Suprapubic skin (tissue), 4 donors: ENCODE results near the gene CDKL1. TPM values are rescaled to one million over a fixed set of nuclear protein-coding genes. Genes with fewer than 3 reads are reported as not detected.
"Not testable (repeated sequence)": the region's sequence is repeated elsewhere in the genome, so short reads cannot be mapped to it uniquely, and the experiment has no call there.

Experiments used
- DNase-seq, 2 donors: peaks; one replicate each; pipeline ENCODE4 v3.0.0-alpha.2; 2019; ENCODE audit warnings: low spot score in 2 of 2
- H3K27ac ChIP-seq: fragments of 200-600 bp; sonication (generic); one replicate; pipeline ENCODE4 v1.5.1; 2019
- H3K27me3 ChIP-seq: fragments of 200-600 bp; sonication (generic); one replicate; pipeline ENCODE4 v1.5.1; 2019
- H3K36me3 ChIP-seq: fragments of 200-600 bp; sonication (generic); one replicate; pipeline ENCODE4 v1.5.1; 2019
- H3K4me1 ChIP-seq: fragments of 200-600 bp; sonication (generic); one replicate; pipeline ENCODE4 v1.5.1; 2019
- H3K4me3 ChIP-seq: fragments of 200-600 bp; sonication (generic); one replicate; pipeline ENCODE4 v1.5.1; 2019; ENCODE audit warnings: mild to moderate bottlenecking
- H3K9me3 ChIP-seq: fragments of 200-600 bp; sonication (generic); one replicate; pipeline ENCODE4 v1.5.1; 2019
- CTCF ChIP-seq, 2 donors: fragments of 200-600 bp in 1 of 2; fragments of 450-650 bp in 1 of 2; sonication (generic) in 1 of 2; IDR thresholded peaks; one replicate each; pipeline ENCODE4 v1.5.1; 2016 to 2019; ENCODE audit warnings: antibody characterized with exemption in 2 of 2, mild to moderate bottlenecking in 1 of 2, moderate library complexity in 1 of 2
- EP300 ChIP-seq: sonication (generic); formaldehyde crosslinking; IDR thresholded peaks from one replicate; pipeline ENCODE4 v1.6.1; 2017; ENCODE audit warnings: antibody characterized with exemption
- POLR2A ChIP-seq, 2 donors: fragments of 450-650 bp; IDR thresholded peaks; one replicate each; pipeline ENCODE4 v1.6.1; 2017; ENCODE audit warnings: antibody characterized with exemption in 2 of 2, mild to moderate bottlenecking in 2 of 2, moderate library complexity in 2 of 2
- POLR2AphosphoS5 ChIP-seq, 3 donors: sonication (generic); formaldehyde crosslinking; IDR thresholded peaks; one replicate each; pipeline ENCODE4 v1.6.1; 2017; ENCODE audit warnings: antibody characterized with exemption in 3 of 3
- WGBS: methylation state at CpG from one replicate; pipeline ENCODE4 v1.1.5; 2018; 5-methylcytosine and 5-hydroxymethylcytosine counted together
- total RNA-seq, 4 donors: library from RNA; depleted of rRNA; stranded (reverse); fragments of >200 nt; gene quantifications; one replicate each; pipeline ENCODE4 v1.1.0, GENCODE V29; 2016

Gene CDKL1
- total RNA-seq, 4 donors from 2014 or later = 2.4 to 11.9 (median 5.2) TPM

- no peaks in the 10 kb centered on the region for H3K9me3 ChIP-seq
- H3K27me3 ChIP-seq = no peaks in the 10 kb centered on the region
- H3K36me3 ChIP-seq = no peaks in the 10 kb centered on the region
- TF ChIP-seq EP300 (no peak), POLR2AphosphoS5 (IDR thresholded peaks at IDR 0.05) (no peak), CTCF (IDR thresholded peaks at IDR 0.05) (no peak), POLR2A (IDR thresholded peaks at IDR 0.05) (no peak)
- WGBS = 90% methylated on average over 4 of the region's 4 CpGs
- no peak overlapping the region for H3K4me3 ChIP-seq
- peaks cover 31% of the 10 kb centered on the region for H3K4me1 ChIP-seq
- DNase-seq = no peak
- no peak overlapping the region for H3K27ac ChIP-seq
Observed at GRCh38 chr14:50366589-50366988, 30.1 kb downstream of the CDKL1 start.

- H3K36me3 ChIP-seq = no peaks in the 10 kb centered on the region
- WGBS = 79% methylated on average over 3 of the region's 3 CpGs
- no peak overlapping the region for H3K4me3 ChIP-seq
- H3K4me1 ChIP-seq = peaks cover 31% of the 10 kb centered on the region
- H3K27me3 ChIP-seq = no peaks in the 10 kb centered on the region
- no peak for DNase-seq
- no peak overlapping the region for H3K27ac ChIP-seq
- no peaks in the 10 kb centered on the region for H3K9me3 ChIP-seq
- no peak for TF ChIP-seq CTCF (IDR thresholded peaks at IDR 0.05)
- no peak for TF ChIP-seq POLR2A (IDR thresholded peaks at IDR 0.05)
- TF ChIP-seq POLR2AphosphoS5 (IDR thresholded peaks at IDR 0.05) = no peak
- no peak for TF ChIP-seq EP300
Observed at GRCh38 chr14:50366115-50366514, 30.6 kb downstream of the CDKL1 start.

GRCh38 chr14:50365572-50365971 is 31.1 kb downstream of the CDKL1 start:
- H3K27me3 ChIP-seq, H3K9me3 ChIP-seq, H3K27ac ChIP-seq, H3K4me3 ChIP-seq, H3K36me3 ChIP-seq, DNase-seq: not testable (repeated sequence)
- WGBS = 56% methylated on average over 7 of the region's 7 CpGs
- H3K4me1 ChIP-seq = peaks cover 31% of the 10 kb centered on the region

GRCh38 chr14:50364792-50365191 is 31.9 kb downstream of the CDKL1 start:
- TF ChIP-seq POLR2AphosphoS5 (IDR thresholded peaks at IDR 0.05) = no peak
- TF ChIP-seq POLR2A (IDR thresholded peaks at IDR 0.05) = no peak
- TF ChIP-seq CTCF (IDR thresholded peaks at IDR 0.05) = no peak
- no peak for TF ChIP-seq EP300
- Histone ChIP-seq H3K4me1 (peaks cover 31% of the 10 kb centered on the region), H3K4me3 (no peak overlapping the region), H3K9me3 (no peaks in the 10 kb centered on the region), H3K36me3 (no peaks in the 10 kb centered on the region), H3K27ac (no peak overlapping the region), H3K27me3 (no peaks in the 10 kb centered on the region)
- no peak for DNase-seq
- WGBS = 64% methylated on average over 1 of the region's 1 CpG

- no peaks in the 10 kb centered on the region for H3K36me3 ChIP-seq
- TF ChIP-seq POLR2AphosphoS5 (IDR thresholded peaks at IDR 0.05) (no peak), POLR2A (IDR thresholded peaks at IDR 0.05) (no peak), EP300 (no peak), CTCF (IDR thresholded peaks at IDR 0.05) (no peak)
- DNase-seq = no peak
- peaks cover 31% of the 10 kb centered on the region for H3K4me1 ChIP-seq
- peak overlapping the region; percentile 69 for H3K27ac ChIP-seq
- H3K27me3 ChIP-seq = no peaks in the 10 kb centered on the region
- H3K9me3 ChIP-seq = no peaks in the 10 kb centered on the region
- peak overlapping the region; percentile 26 for H3K4me3 ChIP-seq
- WGBS = 22% methylated on average over 4 of the region's 4 CpGs
Observed at GRCh38 chr14:50363714-50364111, 33.0 kb downstream of the CDKL1 start.
